HPDE6-E6E7 (cell line): ENCODE data around the gene HMGCS2.

Experiments
- DNase-seq: peaks from one replicate; pipeline ENCODE4 v3.0.0; 2011; ENCODE audit warnings: missing footprints; ENCODE audit errors: extremely low spot score

Gene HMGCS2

GRCh38 chr1:119768778-119769177 lies at the start of gene HMGCS2:
Gene HMGCS2, minus strand, starts transcription at chr1:119768905. Its CDS starts 61 bp downstream, at chr1:119768844.
- no peak for DNase-seq

- no peak for DNase-seq
Measured at GRCh38 chr1:119818181-119818580, 49.5 kb upstream of the HMGCS2 start.

DNA sequence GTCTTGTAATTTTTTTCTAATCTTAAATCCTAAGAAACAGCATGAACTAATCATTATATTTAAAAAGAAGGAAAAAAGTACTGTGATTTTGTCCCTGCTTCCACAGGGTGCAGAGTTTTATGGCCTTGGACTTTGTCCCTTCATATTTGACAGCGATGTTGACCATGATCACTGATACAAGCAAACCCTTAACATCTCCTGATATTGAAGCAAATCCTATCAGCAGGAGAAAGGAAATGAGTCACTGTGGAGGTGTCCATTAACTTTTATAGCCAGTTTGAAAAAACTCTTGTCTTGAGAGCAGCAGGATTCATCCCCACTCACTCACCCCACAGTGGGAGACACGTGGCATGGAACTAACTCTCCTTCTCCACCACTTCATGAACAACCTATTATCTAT lies 47.7 kb upstream of the HMGCS2 start:
- no peak for DNase-seq

GRCh38 chr1:119815928-119816327 lies 47.2 kb upstream of the HMGCS2 start:
- DNase-seq, result no peak

DNA sequence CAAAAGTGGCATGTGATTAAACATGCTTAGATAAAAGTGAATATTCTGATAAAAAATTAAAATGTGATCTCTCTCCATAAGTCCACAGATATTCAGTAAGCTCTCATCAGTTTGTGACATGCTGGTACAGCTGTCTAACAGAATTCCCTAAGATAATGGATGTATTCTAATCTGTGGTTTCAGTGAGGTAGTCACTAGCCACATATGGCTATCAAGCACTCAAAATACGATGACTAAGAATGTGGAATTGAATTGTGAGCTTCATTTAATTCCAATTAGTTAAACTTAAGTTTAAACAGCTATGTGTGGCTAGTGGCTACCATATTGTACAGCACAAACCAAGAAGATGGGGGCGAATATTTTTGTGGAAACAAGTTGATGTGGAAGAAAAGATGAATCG lies 46.7 kb upstream of the HMGCS2 start:
- DNase-seq, result no peak

DNA sequence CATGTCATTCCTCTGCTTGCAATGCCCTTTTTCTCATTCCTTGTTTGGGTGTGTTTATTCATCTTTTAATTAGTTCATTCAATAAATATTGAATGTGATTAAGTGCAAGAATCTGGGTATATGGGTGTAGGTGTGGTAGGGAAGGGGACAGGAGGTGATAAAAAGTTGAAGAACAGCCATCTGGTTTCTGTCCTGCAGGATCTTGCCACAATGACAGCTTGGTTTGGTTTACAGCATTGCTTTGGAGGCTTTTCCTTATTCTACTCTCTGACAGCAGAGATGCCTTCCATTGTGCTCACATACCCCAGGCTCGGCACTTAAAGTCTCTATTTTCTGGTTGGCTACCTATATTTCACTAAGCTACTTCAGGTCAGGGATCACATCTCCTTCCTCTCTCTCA lies 45.6 kb upstream of the HMGCS2 start:
- no peak for DNase-seq

DNA sequence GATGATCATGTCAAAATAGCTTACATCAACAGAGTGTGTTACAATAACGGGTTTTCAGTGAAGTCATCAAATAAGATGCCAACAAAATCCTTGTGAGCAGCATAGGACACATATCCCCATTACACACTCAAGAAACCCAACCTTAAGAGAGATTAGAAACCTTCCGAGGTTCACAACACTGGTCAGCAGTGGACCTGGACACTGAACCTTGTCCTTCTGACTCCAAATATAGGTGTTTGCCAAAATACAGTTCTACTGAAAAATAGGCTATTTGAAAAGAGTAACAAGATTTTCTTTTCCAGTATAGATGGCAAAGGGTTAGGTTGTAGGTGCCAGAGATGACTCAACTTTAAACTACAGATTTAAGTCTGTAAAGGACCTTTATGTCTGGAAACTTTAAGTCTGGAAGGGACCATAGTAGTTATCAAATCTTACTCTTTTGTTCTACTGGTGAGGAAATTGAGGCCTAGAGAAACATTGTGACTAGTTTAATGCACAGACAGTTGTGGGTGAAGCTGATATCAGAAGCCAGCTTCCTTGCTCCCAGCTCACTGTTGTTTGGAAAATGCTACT lies 43.4 kb upstream of the HMGCS2 start:
- DNase-seq, result no peak

DNA sequence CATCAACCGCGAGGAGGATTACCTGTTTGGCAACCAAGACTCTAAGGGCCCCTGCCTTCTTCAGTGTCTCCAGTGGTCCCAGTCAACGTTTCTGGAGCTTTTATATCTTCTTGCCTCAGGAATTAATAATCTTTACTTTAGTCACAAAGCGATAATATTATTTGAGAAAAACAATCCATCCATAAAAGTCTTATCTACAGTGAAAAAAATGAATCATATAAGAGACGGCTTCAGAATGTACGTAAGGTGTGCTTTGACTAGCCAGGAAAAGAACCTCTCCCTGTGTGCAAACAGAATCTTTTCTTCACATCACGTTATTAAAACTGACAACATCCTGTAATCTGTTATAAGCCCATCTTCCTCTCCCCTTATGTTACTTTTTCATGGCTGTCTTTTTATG lies 42.7 kb upstream of the HMGCS2 start, which contains the start of gene REG4:
Gene REG4, minus strand, starts transcription at position 74 of the 400 bp plus-strand sequence. CDS start 2,691 bp downstream, outside the sequence.
- DNase-seq, result no peak

- peak; percentile 50 for DNase-seq
Measured at GRCh38 chr1:119808972-119809550, 40.4 kb upstream of the HMGCS2 start.

- no peak for DNase-seq
Measured at GRCh38 chr1:119808491-119808890, 39.8 kb upstream of the HMGCS2 start.

DNA sequence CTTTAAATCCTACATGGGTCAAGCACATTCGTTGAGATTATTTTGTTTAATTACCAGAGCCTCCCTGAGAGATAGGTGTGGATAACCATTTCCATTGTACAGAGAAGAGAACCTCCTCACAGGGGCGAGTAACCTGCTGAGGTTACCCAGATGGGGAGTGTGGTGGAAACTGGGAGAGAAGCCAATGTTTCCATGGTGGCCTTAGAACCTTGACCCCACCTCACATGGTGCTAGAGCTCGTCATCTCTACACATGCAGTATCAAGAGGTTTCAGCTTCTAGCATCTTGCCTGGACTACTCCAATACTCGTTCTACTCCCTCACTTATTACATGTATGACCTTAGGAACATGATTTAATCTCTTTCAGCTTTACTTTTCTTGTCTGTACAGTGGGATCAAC lies 37.8 kb upstream of the HMGCS2 start:
- DNase-seq, result no peak

GRCh38 chr1:119805746-119806145 lies 37.0 kb upstream of the HMGCS2 start:
- no peak for DNase-seq

DNA sequence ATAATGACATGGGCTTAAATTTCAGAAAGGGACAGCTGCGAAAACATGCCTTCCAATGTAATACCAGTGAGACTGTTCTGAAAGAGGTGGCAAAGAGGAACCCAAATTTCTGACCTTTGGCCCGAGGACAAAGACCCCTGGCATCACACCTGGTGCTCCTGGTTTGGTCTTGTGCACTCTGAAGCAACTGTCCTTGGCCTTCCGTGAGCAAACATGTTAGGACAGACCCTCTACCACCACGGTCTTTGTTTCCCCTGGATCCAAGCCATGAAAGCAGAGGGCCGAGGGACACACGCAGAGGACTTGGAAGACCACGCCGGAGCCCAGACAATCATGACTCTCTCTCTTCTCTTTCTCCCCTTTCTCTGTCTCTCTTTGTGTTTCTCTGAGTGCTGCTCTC lies 36.5 kb upstream of the HMGCS2 start:
- no peak for DNase-seq

- DNase-seq, result no peak
Measured at GRCh38 chr1:119799599-119800177, 31.0 kb upstream of the HMGCS2 start.

DNA sequence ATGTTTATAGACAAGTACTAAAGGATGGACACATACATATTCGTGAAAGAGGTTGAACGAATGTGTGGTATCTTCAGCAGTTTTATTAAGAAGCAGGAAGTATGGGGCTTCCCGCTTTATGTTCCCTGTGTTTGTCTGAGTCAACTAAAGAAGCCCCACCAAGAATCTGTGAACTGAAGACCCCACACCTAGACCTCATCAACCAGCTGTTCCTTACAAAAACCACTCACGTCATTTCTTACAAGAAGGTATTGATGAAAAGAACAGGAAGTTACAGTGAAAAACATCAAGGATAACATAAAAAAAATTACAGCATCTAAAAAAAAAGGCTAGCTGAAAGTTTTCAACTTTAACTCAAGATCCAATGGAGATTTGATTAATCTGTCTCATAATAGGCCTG lies 30.3 kb upstream of the HMGCS2 start:
- DNase-seq, result no peak

GRCh38 chr1:119797606-119798005 lies 28.9 kb upstream of the HMGCS2 start:
- no peak for DNase-seq

- no peak for DNase-seq
Measured at GRCh38 chr1:119797162-119797561, 28.5 kb upstream of the HMGCS2 start.

DNA sequence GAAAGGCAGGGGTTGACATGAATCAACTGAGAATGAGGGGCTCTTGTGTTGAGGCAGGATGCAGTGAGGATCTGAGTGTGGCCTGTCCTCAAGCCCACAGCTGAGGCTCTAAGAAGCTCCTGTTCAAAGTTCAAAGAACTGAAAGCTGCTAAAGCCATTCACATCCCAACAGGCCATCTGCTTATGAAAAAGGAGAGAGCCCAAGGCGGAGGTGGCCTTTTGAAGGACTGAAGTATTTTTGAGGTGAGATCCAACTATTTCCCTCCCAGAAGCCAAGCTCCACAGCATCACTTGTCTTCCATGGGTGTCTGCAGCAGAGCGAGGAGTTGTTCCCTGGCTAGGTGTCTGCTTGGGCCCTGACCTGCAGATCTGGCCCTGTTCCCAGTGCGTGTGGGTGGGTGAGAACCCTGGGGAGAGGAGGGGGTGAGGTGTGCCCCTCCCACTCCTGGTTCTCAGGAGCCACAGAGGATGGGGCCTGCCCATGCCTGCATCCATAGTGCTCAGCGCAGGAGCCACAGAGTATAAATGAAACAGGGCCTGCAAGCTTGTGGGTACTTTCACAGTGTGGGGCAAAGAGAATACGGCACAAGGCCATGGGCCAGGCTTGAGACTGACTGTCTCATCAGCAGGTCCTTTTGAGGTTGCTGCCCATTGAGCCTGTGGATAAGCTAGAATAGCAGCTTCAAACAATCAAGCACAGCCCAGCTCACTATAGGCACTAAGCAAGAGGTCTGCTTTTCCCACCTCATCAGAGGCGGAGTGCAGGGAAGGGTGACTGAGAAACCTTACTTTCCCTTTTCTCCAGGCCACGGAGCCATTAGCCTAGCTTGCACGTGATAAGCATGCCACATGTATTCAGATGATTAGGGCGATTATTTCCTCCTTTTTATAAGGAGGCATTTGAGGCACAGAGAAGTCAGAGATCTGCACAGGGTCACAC lies 26.8 kb upstream of the HMGCS2 start:
- no peak for DNase-seq

- no peak for DNase-seq
Measured at GRCh38 chr1:119794876-119795240, 26.2 kb upstream of the HMGCS2 start.

DNA sequence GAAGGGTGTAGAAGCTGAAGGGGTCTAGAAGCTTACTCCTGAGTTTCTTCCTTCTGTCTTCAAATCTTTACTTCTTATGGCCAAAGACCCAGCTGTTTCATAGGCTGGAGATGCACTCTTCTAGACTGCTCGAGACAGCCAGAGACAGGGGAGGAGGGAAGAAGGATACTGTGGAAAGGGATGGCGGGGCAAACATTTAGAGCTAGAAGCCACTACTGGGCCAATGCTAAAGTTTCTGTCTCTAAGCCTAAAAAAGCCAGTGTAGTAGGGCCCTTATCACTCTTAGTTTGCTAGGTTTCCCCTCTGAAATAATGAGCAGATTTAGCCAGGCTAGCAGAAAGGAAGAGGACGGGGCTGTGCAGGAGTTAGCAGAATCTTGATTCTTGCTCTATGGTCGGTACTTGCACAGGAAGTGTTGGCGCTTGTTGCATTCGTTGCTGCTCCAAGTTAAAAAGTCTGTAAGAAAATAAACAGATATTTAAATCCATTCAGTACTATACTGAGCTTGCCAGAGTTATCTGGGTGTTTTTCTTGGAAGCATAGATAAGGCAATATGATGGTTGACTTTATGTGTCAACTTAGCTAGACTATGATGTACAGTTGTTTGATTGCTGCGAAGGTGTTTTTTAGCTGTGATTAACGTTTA lies 25.6 kb upstream of the HMGCS2 start:
- DNase-seq, result no peak

- DNase-seq, result no peak
Measured at GRCh38 chr1:119791377-119791776, 22.7 kb upstream of the HMGCS2 start.
